Left ventricle myocardium inferior (tissue), 1 donor: ENCODE results near the gene SLC22A16. TPM values are rescaled to one million over a fixed set of nuclear protein-coding genes. Genes with fewer than 3 reads are reported as not detected.

Experiments used
- DNase-seq: peaks from one replicate; pipeline ENCODE4 v3.0.0-alpha.2; 2020
- H3K27ac ChIP-seq: fragments of 200-600 bp; replicated peaks from 2 replicates; pipeline ENCODE4 v1.8.0; 2021
- H3K27me3 ChIP-seq: fragments of 200-600 bp; 2 replicates; pipeline ENCODE4 v1.8.0; 2021; ENCODE audit warnings: low read depth
- H3K36me3 ChIP-seq: fragments of 200-600 bp; 2 replicates; pipeline ENCODE4 v1.8.0; 2021
- H3K4me1 ChIP-seq: fragments of 200-600 bp; 2 replicates; pipeline ENCODE4 v1.8.0; 2021
- H3K4me3 ChIP-seq: fragments of 200-600 bp; 2 replicates; pipeline ENCODE4 v1.8.0; 2021; ENCODE audit warnings: mild to moderate bottlenecking, moderate library complexity
- H3K9me3 ChIP-seq: fragments of 200-600 bp; replicated peaks from 2 replicates; pipeline ENCODE4 v1.8.0; 2021
- intact Hi-C: fragments of 100-400 bp; cut with micrococcal nuclease; formaldehyde crosslinking; loops from one replicate; pipeline ENCODE4 v1.11.0; 2022
- total RNA-seq: library from RNA; stranded (reverse); fragmentation: NEBNext Ultra II Directional; extraction: Animal tissue kit (Norgen Biotek cat#: 25700); gene quantifications from one replicate; pipeline ENCODE4 v1.2.1, GENCODE V29; 2021
- TF ChIP-seq, protein P1 (sequence below): fragments of 200-600 bp; IDR thresholded peaks from 2 replicates; pipeline ENCODE4 v1.8.0; 2021; ENCODE audit warnings: antibody characterized with exemption, mild to moderate bottlenecking, borderline replicate concordance
- donor health status: DM: no; HTN: yes; CAD: no; lungs with severe emphysema.

The SLC22A16 gene
- total RNA-seq, 1 donor from 2014 or later = not detected

DNA sequence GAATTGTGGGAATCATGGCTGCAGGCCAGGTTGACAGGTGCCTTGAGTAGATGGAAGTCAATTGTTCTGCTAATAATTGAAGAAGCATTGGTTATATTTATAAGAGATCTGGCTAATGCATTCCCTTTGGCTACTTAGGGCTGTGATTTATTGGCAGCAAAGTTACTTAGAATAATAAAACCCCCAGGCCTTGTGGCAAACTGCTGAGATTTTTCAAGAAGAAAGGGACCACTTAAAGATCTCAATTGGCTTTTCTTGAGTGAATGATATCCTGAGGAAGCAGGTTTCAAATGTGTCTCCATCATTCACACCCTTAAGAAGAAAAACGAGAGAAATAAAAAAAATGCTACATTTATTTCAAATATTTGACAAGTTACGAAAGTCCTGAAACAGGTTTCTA lies 88.4 kb downstream of the SLC22A16 start:
- no peaks in the 10 kb centered on the region for H3K27me3 ChIP-seq
- DNase-seq = no peak
- H3K36me3 ChIP-seq = no peaks in the 10 kb centered on the region
- intact Hi-C loops = no loop called here
- peaks cover 16% of the 10 kb centered on the region for H3K4me1 ChIP-seq
- H3K4me3 ChIP-seq = no peak overlapping the region
- TF ChIP-seq, protein P1, sequence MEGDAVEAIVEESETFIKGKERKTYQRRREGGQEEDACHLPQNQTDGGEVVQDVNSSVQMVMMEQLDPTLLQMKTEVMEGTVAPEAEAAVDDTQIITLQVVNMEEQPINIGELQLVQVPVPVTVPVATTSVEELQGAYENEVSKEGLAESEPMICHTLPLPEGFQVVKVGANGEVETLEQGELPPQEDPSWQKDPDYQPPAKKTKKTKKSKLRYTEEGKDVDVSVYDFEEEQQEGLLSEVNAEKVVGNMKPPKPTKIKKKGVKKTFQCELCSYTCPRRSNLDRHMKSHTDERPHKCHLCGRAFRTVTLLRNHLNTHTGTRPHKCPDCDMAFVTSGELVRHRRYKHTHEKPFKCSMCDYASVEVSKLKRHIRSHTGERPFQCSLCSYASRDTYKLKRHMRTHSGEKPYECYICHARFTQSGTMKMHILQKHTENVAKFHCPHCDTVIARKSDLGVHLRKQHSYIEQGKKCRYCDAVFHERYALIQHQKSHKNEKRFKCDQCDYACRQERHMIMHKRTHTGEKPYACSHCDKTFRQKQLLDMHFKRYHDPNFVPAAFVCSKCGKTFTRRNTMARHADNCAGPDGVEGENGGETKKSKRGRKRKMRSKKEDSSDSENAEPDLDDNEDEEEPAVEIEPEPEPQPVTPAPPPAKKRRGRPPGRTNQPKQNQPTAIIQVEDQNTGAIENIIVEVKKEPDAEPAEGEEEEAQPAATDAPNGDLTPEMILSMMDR = no peak
- H3K27ac ChIP-seq = no peak overlapping the region
- H3K9me3 ChIP-seq = no peaks in the 10 kb centered on the region

DNA sequence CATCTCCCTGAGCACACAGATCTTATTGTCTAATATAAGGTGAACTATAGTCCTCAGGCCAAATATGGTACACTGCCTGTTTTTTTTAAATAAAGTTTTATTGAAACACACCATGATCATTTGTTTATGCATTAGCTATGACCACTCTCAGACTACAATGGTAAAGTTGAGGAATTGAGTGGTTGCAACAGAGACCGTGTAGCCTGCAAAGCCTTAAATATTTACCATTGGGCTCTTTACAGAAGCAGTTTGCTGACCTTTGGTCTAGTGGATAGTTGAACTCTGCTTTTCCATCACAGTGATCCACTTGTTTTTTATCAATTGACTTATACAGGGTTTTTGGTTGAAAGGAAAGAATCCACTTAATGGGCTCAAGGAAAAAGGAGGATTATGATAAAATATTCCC lies 91.0 kb downstream of the SLC22A16 start:
- intact Hi-C loops = no loop called here
- TF ChIP-seq, protein P1 = no peak

DNA sequence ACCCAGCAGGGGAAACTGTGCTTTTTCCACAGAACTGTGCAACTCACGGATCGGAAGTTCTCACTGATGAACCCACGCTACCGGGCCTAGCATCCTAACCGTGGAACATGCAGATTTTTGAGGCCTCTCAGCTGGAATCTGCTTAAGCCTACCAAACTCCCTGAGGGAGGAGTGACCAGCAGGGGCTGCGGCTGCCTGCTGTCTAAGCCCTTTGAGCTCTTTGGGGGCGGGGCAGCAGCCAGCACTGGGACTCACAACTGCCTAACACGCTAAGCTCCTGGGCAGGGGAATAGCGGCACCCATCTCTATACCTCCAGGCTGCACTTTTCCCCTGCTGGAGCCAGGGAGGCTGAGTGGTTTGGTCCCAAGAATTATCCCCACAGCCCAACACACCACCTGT lies 97.9 kb downstream of the SLC22A16 start:
- no peaks in the 10 kb centered on the region for H3K36me3 ChIP-seq
- H3K4me1 ChIP-seq = no peaks in the 10 kb centered on the region
- TF ChIP-seq, protein P1 = no peak
- DNase-seq = no peak
- no peak overlapping the region for H3K27ac ChIP-seq
- H3K9me3 ChIP-seq = no peaks in the 10 kb centered on the region
- peaks cover 8% of the 10 kb centered on the region for H3K27me3 ChIP-seq
- intact Hi-C loops = no loop called here
- H3K4me3 ChIP-seq = no peak overlapping the region

More for the DNA sequence above, 91.0 kb downstream of the SLC22A16 start:
- H3K27ac ChIP-seq = no peak overlapping the region
- H3K36me3 ChIP-seq = no peaks in the 10 kb centered on the region
- no peaks in the 10 kb centered on the region for H3K9me3 ChIP-seq
- H3K4me3 ChIP-seq = no peak overlapping the region
- no peaks in the 10 kb centered on the region for H3K27me3 ChIP-seq
- peaks cover 14% of the 10 kb centered on the region for H3K4me1 ChIP-seq
- DNase-seq = no peak

Other genes with a start within 250 kb of the SLC22A16 start
- gene METTL24, start 118.3 kb downstream of the SLC22A16 start, total RNA-seq = 1.2 TPM
- gene DDO, start 61.0 kb downstream of the SLC22A16 start, total RNA-seq = 37.6 TPM